HFFc6 (cell line): ENCODE data around the gene EIF5A. TPM values are rescaled to one million over a fixed set of nuclear protein-coding genes. Genes with fewer than 3 reads are reported as not detected.
A peak's percentile ranks its signal among the peaks of the same experiment; 100 is the strongest.

Experiments used
- DNase-seq: peaks from one replicate; pipeline ENCODE4 v3.0.0-alpha.2; 2018
- H3K27ac Mint-ChIP-seq: 2 replicates; pipeline ENCODE4 v1.8.0; 2020; ENCODE audit warnings: mild to moderate bottlenecking, mixed read lengths
- H3K27me3 Mint-ChIP-seq: 2 replicates; pipeline ENCODE4 v1.8.0; 2021; ENCODE audit warnings: mild to moderate bottlenecking, moderate library complexity, mixed read lengths; ENCODE audit not compliant: insufficient read depth
- H3K36me3 Mint-ChIP-seq: 2 replicates; pipeline ENCODE4 v1.8.0; 2021; ENCODE audit warnings: low read depth, mixed read lengths
- H3K4me1 Mint-ChIP-seq: 2 replicates; pipeline ENCODE4 v1.8.0; 2020; ENCODE audit warnings: low read depth, mixed read lengths
- H3K4me3 Mint-ChIP-seq: 2 replicates; pipeline ENCODE4 v1.8.0; 2020; ENCODE audit warnings: mild to moderate bottlenecking, moderate library complexity, mixed read lengths
- H3K9me3 Mint-ChIP-seq: 2 replicates; pipeline ENCODE4 v1.8.0; 2020; ENCODE audit warnings: mild to moderate bottlenecking, mixed read lengths
- total RNA-seq, 6 experiments: library from RNA; stranded (reverse); fragmentation: NEBNext Ultra II Directional; extraction: Animal tissue kit (Norgen Biotek cat#: 25700); gene quantifications; 2 replicates in 1 of 6; 3 replicates in 5 of 6; pipeline ENCODE4 v1.2.3, GENCODE V29; 2021
- TF ChIP-seq, protein P1 (sequence below): fragments of 200-600 bp; sonication (generic); IDR thresholded peaks from 2 replicates; pipeline ENCODE4 v1.5.0; 2021; ENCODE audit warnings: antibody characterized with exemption, mild to moderate bottlenecking

Gene EIF5A
- total RNA-seq, 6 experiments from 2014 or later: 1,011 to 1,116 (median 1,072) TPM

- TF ChIP-seq, protein P1, sequence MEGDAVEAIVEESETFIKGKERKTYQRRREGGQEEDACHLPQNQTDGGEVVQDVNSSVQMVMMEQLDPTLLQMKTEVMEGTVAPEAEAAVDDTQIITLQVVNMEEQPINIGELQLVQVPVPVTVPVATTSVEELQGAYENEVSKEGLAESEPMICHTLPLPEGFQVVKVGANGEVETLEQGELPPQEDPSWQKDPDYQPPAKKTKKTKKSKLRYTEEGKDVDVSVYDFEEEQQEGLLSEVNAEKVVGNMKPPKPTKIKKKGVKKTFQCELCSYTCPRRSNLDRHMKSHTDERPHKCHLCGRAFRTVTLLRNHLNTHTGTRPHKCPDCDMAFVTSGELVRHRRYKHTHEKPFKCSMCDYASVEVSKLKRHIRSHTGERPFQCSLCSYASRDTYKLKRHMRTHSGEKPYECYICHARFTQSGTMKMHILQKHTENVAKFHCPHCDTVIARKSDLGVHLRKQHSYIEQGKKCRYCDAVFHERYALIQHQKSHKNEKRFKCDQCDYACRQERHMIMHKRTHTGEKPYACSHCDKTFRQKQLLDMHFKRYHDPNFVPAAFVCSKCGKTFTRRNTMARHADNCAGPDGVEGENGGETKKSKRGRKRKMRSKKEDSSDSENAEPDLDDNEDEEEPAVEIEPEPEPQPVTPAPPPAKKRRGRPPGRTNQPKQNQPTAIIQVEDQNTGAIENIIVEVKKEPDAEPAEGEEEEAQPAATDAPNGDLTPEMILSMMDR: no peak
- no peak within 1 kb of the TSS for H3K27ac Mint-ChIP-seq
- H3K9me3 Mint-ChIP-seq: no peaks in the 10 kb centered on the region
- peaks cover 48% of the 10 kb centered on the region for H3K27me3 Mint-ChIP-seq
- no peaks in the 10 kb centered on the region for H3K36me3 Mint-ChIP-seq
- no peak for DNase-seq
- peak within 1 kb of the TSS; percentile 66; the same call in 1 of the 2 replicates for H3K4me3 Mint-ChIP-seq
- H3K4me1 Mint-ChIP-seq: peaks cover 11% of the 10 kb centered on the region
Observed at GRCh38 chr17:7294614-7295153, 12.7 kb upstream of the EIF5A start, which contains the start of gene YBX2. Gene YBX2, minus strand, starts transcription at chr17:7294639. Its CDS starts 139 bp downstream, at chr17:7294500.

- Mint-ChIP-seq H3K27me3 (peaks cover 49% of the 10 kb centered on the region), H3K36me3 (no peaks in the 10 kb centered on the region), H3K9me3 (no peaks in the 10 kb centered on the region), H3K4me1 (peaks cover 11% of the 10 kb centered on the region), H3K4me3 (peak overlapping the region; percentile 66), H3K27ac (no peak overlapping the region)
- TF ChIP-seq, protein P1: no peak
- DNase-seq: no peak
Observed at GRCh38 chr17:7295230-7296180, 11.9 kb upstream of the EIF5A start.

- Mint-ChIP-seq H3K36me3 (no peaks in the 10 kb centered on the region), H3K4me1 (peaks cover 11% of the 10 kb centered on the region), H3K27me3 (peaks cover 42% of the 10 kb centered on the region), H3K4me3 (peak overlapping the region; percentile 65), H3K9me3 (no peaks in the 10 kb centered on the region), H3K27ac (no peak overlapping the region)
- DNase-seq: peak; percentile 65
- TF ChIP-seq, protein P1: peak; percentile 98
Observed at GRCh38 chr17:7296189-7296861, 11.1 kb upstream of the EIF5A start.

DNA sequence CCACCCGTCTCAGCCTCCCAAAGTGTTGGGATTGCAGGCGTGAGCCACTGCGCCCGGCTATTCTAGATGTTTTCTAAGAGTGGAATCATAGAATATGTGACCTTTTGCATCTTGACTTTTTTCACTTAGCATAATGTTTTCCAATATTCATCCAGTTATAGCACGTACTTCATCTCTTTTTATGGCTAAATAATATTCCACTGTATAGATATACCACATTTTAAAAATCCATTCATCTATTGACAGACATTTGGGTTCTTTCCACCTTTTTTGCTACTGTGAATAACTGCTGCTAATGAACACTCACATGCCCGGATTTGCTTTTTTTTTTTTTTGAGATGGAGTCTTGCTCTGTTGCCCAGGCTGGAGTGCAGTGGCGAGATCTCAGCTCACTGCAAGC lies 3.2 kb upstream of the EIF5A start:
- TF ChIP-seq, protein P1: no peak
- Mint-ChIP-seq H3K4me3 (no peak overlapping the region), H3K27ac (no peak overlapping the region)

More for the DNA sequence above, 3.2 kb upstream of the EIF5A start:
- no peaks in the 10 kb centered on the region for H3K9me3 Mint-ChIP-seq
- peaks cover 8% of the 10 kb centered on the region for H3K36me3 Mint-ChIP-seq
- peaks cover 9% of the 10 kb centered on the region for H3K4me1 Mint-ChIP-seq
- DNase-seq: no peak
- peaks cover 18% of the 10 kb centered on the region for H3K27me3 Mint-ChIP-seq
